GM19035 (cell line): Measurements from ENCODE around the gene ABCA2.

Source experiments
- ATAC-seq: cut with Tn5 transposase; IDR thresholded peaks from one replicate; pipeline ENCODE4 v1.9.1; 2021; ENCODE audit not compliant: unreplicated experiment

ABCA2 gene

DNA sequence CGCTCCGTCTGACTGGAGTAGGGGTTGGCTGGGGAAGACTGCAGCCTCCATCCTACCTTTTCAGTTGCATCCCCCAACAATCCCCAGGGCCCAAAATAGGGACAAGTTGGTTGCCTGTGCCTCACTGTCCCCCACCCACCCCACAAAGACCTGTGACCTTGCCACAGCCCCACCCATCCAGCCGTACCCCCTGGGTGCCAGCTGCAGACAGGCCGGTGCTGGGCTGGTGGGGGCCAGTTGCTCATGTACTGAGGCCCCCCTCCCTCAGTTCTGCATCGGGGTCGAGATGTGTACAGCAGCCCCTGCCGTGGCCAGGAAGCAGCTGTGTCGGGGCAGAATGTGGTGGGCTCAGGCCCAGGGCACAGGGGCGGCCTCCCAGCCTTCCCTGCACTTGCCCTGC, 44.9 kb downstream of the ABCA2 start:
- ATAC-seq = no peak

DNA sequence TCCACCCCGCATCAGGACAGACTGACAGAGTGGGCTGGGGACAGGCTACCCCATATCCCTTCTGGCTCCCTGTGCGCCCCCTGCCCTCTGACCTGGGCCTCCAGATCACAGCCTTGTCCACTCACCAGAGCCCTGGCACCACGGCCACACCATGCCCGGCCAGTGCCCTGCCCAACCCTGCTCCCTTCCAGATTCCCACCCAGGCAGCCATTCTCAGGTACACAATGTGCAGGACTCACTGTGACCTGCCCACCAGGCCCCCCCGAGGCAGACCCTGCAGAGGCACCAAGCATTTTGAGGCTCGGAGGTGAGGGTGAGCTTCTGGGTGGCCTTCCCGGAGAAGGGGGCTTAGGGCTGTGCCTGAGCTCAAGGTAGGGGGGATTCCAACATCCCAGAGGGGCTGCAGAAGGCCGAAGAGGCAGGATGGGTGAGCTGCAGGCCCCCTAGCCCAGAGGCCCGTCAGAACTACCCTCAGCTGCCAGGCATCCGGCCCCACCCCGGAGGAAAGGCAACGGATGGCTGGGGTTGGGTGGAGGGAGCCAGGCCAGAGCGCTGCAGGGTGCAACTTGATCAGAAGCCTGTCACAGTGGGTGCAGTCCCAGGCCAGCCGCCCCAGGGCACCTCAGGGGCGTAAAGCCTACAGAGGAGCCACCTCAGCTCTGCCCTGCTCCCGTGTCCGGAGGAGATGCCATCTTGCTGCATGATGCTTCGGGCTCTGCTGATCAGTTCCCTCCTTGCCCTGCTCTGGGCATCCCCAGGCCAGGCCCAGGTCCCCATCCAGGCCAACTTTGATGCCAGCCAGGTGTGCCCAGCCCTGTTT, 45.6 kb downstream of the ABCA2 start, which contains the start of gene LCNL1:
TSS of gene LCNL1 (plus strand) at position 762 of the 820 bp plus-strand sequence. CDS start 594 bp downstream, outside the sequence.
- no peak for ATAC-seq

DNA sequence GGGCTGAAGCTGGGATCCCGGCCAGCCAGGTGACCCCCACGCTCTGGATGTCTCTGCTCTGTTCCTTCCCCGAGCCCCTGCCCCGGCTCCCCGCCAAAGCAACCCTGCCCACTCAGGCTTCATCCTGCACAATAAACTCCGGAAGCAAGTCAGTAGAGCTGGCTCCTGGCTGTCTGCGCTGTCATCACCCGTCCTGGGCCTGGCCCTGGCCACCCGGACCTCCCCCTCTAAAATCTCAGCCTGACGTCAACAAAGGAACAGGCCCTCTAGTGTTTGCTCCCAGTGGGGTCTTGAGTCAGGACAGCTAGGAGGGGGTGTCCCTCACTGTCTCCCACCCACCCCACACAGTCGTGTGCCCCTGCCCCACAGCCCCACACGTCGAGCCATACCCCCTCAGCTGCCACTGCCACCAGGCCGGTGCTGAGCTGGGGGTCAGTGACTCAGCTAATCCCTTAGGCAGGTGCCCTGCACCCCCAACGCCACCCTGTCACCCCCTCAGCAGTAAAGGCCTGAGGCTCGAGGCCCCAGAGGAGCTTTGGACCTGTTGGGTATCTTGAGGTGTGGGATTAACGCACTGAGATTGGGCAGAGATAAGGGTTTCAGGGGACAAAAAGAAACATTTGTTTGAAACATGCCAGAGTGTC, 46.3 kb downstream of the ABCA2 start:
- ATAC-seq = no peak

DNA sequence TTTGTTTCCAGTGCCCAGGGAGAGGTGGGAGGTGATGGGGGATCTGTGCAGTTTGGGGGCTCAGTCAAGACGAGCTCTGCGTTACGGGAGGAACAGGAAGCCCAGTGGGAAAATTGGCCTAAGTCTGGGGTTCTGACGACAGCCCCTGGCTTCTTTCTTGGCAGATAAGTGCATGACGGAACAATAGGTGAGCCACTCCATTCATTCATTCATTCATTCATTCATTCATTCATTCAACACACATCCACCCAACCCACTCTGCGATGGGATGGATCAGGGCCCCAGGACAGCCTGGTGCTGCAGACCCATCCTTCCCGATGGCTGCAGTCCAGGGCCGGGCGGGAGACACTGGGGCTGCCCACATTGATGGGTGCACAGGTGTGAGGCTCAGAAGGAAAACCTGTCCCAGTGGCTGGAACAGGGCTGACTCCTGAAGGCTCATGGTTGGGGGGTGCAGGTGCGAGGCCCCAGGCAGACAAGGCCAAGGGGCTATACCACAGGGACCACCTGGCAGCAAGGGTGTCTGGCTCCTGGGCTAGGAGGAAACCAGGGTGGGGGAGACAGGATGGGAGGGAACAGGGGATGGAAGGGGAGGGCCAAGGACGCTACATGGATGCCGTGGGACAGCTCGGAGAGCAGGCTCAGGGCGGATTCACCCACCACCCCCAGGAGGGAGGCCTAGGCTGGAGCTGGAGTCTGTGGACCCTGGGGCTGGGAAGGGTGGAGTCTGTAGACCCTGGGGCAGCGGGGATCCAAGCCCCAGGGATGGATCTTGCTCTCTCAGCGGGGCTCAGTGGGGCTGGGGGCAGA, 47.2 kb downstream of the ABCA2 start:
- no peak for ATAC-seq

DNA sequence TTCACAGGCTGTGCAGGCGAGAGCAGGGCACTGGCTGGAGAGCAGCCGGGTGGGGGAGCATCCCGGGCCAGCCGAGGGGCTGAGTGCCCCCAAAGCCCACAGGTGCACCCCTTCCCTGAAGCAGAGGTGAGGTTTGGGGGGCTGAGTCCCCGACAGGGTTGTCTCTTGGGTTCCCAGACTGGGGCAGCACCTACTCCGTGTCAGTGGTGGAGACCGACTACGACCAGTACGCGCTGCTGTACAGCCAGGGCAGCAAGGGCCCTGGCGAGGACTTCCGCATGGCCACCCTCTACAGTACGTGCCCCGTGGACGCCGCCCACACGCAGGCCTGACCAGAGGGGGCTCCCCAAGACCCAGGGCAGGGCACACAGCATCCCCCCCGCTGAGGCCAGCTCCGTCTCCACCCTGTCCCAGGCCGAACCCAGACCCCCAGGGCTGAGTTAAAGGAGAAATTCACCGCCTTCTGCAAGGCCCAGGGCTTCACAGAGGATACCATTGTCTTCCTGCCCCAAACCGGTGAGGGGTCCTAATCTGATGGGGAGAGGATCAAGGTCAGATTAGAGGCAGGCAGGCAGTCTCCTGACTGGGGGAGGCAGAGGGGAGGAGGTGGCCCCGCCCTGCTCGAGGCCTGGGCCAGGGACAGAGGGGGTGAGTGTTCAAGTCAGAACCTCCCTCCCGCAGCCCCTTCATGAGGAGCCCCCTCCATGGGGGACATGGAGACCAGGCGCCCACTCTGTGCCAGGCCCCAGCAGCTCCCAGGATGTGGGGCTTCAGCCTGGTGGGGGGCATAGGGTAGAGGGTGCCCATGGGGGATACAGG, 48.1 kb downstream of the ABCA2 start:
- ATAC-seq = no peak

DNA sequence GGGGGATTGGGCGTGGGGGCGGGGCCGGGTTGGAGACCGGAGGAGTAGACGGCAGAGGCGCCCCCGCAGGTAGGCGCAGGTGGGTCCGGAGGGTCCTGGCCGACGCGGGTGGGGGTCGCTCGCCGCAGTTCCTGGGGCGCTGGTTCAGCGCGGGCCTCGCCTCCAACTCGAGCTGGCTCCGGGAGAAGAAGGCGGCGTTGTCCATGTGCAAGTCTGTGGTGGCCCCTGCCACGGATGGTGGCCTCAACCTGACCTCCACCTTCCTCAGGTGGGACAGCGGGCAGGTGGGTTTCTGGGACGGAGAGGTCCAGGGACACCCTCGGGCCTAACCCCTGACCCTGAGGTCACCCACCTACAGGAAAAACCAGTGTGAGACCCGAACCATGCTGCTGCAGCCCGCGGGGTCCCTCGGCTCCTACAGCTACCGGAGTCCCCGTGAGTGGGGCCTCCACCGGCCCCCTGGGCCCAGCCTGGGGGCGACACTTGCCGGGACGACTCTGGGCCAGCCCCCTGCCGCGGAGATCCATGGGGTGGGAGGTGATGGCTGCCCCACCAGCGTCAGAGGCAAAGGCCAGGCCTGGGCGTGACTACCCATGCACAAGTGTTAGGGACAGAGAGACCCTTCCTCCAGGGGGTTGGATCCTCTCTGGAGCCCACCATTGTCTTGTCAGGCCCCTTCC, 49.0 kb downstream of the ABCA2 start:
- no peak for ATAC-seq

DNA sequence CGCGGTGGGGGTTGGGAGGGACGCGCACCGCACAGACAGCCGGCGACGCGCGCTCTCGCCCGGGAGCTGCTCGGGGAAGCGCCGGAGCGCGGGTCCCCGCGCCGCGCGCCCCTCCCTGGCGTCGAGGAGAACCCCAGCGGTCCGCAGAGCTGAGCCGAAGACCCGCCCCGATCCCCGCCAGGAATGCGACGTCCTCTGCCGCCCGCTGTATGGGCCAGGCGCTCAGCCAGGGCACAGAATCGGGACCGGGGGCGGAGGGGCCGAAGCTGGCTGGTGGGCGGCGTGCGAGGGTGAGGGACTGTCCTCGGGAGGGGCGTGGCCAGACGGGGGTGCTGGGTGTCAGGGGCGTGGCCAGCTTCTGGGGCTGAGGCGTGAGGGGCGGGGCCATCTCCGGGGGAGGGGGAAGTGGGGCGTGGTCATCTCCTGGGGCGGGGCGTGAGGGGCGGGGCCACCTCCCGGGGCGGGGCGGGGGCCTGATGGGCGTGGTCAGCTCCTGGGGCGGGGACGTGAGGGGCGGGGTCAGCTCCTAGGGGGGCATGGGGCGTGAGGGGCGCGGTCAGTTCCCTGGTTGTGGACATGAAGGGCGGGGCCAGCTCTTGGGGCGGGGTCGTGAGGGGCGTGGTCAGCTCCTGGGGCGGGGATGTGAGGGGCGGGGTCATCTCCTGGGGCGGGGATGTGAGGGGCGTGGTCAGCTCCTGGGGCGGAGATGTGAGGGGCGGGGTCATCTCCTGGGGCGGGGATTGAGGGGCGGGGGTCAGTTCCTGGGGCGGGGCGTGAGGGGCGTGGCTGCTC, 49.8 kb downstream of the ABCA2 start:
- no peak for ATAC-seq

DNA sequence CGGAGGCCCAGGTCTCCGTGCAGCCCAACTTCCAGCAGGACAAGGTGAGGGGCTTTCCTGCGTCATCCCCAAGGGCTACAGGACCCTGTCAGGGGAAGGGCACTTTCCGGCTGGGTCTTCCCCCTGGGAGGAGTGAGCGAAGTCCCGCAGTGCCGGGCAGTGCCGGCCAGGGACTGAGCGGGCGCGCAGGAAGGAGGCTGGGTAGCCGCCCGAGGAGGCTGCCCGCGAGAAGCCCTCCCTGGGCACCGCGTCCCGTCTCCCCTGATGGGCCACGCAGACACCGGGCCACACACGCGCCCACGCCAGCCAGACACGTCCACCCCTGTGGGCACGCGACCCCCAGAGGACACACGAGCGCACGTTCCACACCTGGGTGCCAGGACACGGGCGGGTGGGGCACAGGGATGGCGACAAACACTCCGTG, 50.4 kb downstream of the ABCA2 start:
- no peak for ATAC-seq

DNA sequence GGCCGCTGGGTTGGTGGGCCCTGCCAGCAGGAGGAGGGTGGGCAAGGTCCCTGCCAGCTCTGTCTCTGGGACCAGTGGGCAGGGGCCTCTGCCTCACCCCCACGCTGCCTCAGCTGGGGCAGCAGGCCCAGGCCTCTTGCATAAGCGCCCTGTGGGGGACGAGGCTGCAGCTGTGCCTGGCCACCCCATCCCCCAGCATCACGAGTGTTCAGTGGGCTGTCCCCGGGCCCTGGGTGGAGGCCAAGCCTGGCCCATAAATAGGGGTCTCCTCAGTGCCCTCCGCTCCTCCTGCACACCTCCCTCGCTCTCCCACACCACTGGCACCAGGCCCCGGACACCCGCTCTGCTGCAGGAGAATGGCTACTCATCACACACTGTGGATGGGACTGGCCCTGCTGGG, 50.8 kb downstream of the ABCA2 start, which contains the start of gene PTGDS:
TSS of gene PTGDS (plus strand) at position 282 of the 400 bp plus-strand sequence. CDS start at position 357, 75 bp downstream.
- no peak for ATAC-seq

DNA sequence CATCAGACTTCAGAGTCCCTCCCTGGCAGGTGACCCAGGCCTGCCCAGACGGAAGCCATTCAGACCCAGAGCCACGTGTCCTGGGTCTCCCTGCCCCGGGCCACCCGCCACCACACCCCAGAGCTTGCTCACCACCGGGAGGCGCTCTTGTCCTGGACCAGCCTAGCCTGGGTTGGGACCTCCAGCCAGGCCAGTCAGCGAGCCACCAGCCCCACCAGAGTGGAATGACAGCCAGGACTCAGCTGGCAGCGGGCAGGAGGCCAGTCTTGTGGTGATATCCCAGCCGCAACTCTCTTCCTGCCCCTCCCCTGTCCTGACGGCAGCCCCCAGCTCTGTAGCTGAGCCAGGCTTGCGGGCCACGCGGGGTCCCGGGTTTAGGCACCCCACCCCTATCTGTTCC, 52.4 kb downstream of the ABCA2 start:
- ATAC-seq = no peak

DNA sequence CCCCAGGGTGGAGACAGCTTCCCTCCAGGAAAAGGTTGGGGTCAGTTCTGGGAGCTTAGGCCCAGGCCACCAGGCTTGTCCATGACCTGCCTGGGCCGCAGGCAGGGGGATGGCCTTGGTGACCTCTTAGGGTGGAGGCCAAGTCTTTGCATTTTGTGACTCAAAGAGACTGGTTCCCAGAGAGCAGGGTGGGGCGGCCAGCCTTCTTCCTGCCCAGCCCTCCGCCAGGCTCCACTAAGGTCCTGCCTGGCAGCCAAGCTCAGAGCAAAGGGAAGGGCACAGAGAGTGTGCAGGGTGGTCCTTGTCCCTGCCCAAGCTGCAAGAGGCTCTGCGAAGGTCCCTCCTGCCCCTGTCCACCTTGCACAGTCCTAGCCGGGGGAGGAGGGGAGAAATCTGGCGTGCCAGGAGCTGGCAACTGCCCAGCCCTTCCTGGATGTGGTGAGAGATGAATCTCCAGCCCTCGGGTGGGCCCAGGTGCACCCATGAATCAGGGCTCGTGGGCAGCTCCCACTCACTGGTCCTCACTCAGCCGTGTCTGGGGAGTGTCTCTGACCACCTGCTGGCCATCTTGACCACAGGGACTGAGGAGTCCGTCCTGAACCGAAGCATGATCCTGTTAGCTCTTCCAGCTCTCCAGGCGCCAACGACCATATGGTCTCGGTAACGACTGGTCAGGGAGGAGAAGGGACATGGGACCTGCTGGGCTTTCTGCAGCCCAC, 53.1 kb downstream of the ABCA2 start:
- ATAC-seq = no peak

DNA sequence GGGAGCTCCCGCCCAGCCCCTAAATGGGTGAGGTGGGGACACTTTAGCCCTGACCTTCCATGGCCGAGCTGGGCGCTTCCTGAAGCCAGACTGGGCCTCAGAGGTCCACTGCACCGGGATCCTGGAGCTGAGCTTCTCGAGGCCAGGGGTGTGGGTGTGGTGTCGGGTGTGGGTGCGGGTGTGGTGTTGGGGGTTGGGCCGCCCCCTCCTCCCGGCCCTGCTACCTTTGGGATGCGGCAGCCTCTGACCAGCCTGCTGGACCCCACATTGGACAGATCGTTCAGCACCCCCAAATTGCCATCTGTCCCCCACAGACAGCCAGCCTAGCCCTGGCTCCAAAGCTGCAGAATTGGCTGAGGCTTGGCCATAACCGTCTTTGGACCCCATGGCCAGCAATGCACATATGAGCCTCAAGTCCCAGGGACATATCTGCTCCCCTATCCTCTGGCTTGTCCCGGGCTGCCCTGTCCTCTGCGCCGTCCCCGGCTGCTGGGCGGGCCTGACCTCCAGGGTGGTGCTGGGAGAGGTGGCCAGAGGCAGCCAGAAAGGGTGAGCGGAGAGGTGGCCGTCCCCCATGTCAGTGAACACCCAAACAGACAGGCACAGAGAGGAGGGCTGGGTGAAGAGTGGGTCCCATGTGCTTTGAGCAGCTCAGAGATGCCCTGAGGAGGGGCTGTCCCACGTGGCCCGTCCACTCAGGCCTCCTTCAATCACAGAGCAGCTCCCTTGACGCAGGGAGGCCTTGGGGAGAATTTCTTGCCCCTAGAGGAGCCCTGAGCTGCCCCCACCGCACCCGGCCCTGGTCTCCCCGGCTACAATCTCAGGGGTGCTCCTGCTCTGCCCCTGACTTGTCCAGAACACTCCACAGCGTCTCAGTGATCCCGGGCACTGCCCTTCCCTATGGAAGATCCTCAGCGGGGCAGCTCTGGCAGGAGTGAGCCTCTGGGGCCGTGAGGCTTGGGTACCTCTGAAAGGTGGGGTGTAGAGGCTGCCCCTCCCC, 54.1 kb downstream of the ABCA2 start:
- ATAC-seq = no peak

DNA sequence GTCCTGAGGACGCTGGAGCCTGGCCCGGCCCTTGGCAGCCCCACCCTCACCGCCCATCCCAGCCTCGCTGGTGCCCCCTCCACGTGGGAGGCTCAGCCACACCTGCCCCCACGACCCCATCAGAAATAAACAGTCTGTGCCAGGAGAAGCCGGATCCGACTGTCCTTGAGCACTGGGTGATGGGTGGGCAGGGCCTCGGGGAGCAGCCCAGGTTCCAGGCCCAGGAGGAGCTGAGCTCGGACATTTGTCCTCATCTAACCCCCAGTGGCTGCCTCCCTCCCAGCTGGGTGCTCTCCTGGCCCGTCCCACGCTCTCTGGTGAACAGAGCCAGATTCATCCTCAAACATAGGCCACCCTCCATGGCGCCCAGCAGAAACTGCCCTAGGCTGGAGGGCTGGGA, 55.3 kb downstream of the ABCA2 start:
- no peak for ATAC-seq

DNA sequence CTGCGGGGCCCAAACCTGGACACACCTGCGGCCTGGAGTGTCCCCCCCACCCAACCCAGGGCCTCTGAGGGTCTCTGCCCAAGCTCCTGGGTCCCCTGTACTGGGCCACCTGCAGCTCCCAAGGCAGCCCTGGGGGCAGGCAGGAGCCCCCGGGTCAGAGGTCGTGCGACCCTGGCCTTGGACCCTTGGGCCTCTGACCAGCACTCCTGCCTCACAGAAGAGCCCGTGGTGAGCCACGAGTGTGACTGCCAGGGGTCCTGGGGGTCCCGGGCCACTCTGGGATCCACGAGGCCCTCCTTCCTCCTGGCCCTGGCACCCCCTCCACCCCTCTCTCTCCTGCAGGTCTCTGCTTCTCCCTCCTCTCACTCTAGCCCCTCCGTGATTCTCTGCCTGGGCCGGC, 55.7 kb downstream of the ABCA2 start:
- no peak for ATAC-seq

DNA sequence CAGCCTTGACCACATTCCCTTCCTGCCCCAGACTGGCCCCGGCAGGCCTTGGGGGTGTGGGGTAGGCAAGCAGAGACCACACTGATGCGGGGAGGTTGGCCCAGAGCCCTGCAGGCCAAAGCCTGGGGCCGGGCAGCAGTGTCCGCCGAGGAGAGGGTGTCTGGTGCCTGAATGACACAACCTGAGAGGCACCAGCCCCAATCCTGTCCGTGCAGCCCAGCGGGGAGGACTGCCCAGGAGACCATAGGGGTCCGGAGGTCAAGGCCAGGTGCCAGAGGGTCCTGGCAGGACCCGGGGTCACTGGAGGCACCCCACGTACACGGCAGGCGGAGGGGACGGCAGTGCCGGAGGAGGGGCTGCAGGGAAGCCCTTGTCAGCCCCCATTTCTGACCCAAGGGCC, 56.3 kb downstream of the ABCA2 start:
- ATAC-seq = no peak

DNA sequence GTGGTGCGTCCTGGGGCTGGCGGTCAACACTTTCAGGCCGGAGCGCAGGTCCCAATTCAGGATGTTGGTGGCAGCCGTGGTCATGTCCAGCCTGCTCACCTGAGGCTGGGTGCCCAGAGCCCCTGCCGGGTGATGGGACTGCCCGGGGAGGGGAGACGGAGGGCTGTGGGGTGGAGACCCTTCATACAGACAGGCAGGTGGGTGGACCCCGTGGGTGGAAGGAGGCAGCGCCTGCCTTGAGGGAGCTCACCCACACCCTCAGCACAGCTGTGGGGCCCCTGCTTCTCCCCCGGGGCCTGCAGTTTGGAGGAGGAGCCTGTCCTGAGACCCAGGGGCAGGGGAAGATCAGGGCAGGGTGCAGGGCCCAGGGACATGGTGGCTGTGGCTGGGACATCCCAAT, 57.7 kb downstream of the ABCA2 start:
- ATAC-seq = no peak

DNA sequence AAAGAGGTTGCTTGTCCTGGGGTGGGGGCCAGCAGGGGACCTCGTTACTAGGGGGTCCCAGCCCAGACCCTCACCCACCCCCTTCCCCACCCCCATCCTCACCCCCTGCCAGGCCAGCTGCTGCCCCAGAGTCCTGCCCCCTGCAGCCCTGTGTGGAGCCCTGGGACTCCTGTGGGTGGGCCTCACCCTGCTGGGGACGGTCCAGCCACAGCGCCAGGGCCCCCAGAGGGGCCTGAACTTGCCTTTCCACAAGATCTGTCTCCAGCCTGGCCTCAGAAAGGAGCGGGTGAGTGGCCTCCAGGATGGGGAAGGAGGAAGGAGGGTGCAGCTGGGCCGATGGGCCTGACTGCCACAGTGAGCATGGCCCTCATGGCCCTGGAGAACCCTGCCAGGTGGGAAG, 58.3 kb downstream of the ABCA2 start:
- ATAC-seq = no peak
